UCSD-AML1 (cell line): Measurements from ENCODE around the gene CLDN11.

Experiments
- DNase-seq: peaks from one replicate; lab custom pipeline; 2025; ENCODE audit not compliant: unreplicated experiment; lab: John Stamatoyannopoulos, UW

The CLDN11 gene

GRCh38 chr3:170470063-170471016, 51.7 kb downstream of the CLDN11 start:
- no peak for DNase-seq

GRCh38 chr3:170471149-170471548, 52.5 kb downstream of the CLDN11 start:
- no peak for DNase-seq

DNA sequence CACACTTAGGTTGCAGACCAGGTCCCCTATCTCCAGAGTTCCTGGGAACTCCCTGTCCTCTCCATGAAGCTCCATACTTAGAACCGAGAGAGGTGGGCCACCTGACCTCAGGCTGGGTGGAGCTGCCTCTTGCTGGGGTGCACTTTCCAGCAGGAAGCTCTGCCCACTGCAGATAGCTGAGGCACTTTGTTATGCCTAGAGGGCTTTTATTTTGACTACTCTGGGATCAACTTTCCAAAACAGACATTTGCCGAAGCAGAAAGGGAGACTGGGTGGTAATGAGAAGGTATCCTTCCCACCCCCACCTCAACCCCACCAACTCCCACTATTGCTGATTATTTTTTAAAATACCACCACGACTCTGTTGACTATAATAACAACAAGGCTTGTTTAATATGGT, 54.7 kb downstream of the CLDN11 start:
- DNase-seq = no peak

- DNase-seq = no peak
Measured at GRCh38 chr3:170475092-170475685, 56.5 kb downstream of the CLDN11 start.

- DNase-seq = no peak
Measured at GRCh38 chr3:170476291-170476690, 57.6 kb downstream of the CLDN11 start.

DNA sequence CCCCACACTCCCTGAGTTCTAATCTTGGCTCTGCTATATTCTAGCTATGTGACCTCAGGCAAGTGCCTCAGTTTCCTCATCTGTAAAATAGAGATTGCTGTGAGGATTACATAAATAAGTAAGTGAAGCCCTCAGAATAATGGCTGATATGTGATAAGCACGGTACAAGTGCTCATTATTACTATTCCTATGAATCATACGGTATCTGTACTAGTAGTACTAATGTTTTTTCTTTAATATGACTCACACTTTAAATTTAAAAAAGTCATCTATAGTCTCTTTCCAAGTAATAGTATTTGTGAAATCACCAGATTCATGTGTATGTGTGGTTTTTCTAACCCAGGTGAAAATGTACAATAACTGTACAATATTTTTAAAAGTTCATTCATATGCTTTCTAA, 58.7 kb downstream of the CLDN11 start:
- DNase-seq = no peak

DNA sequence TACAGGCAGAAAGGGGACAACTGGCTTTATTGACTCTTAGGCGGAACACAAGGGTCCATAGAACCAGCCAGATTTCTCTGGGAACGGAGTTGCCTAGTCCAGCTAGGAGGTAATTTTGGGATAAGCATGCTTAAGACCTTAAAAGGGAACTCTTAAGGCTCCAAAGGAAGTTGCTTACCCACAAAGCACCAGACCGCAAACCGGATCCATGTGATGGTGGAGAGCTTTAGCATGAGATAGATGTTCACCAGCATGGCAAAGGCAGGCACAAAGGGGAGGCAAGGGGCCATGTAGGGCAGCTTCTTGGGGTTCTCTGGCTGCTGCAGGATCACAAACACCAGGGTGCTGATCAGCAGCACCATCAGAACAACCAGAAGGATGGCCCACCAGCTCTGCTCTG, 61.4 kb downstream of the CLDN11 start:
- peak; percentile 46 for DNase-seq

DNA sequence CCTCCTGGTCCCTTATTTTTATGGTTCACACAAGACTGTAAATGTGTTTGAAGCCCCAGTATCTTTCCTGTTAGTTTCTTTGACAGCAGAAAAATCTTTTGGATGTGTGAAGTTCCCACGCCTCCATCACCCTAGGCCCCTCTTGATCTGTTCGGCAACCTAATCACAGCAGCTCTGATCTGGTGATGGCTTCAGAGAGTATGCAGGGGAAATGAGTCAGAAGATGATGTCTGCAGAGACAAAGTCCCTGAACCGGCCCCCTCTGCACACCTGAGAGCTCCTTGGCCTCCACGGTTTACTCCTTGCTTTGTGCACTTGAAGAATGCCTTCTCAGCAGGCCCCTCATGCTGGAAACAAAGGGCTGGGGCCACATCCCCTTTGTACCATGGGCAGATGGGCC, 63.5 kb downstream of the CLDN11 start:
- no peak for DNase-seq

DNA sequence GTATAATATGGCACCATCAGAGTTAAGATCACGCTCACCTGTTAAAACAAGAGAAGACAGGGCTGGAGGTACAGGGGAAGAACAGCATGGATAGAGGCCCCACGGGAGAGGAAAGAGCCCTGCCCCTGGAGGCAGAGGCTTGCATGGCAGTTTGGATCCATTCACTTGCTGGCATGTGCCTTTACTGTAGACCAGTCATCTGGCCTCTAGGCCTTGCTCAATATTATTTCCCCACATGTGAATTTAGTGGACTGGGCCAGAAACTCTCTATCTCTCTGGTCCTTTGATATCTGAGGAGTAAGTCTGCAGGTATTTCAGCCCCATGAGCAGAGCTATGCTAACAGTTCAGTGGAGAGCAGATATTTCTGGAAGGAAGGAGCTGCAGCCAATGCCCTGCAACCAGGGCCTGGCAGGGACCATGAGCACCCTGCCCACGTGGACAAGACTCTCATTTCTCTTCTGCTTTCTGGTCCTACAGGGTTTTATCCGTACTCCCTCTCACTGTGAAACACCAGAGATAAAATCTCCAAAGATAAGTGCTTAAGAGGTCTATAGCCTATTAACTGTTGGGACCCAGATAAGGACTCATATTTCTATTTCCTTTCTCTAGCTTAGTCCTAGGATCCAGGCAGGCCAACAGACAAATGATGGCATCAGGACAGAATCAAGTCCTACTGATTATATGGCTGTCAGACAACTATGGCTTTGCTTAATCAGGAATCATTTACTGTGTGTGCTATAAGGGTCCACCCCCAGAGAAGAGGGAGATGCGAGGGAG, 65.0 kb downstream of the CLDN11 start:
- DNase-seq = no peak
